GM10248 (cell line): ENCODE measurements around the gene EPHA6.

Source experiments
- CTCF ChIA-PET: fragments of 300-600 bp; sonication (Branson Sonifier 250); formaldehyde crosslinking; extraction: SDS; loops from one replicate; lab custom pipeline; 2021; ENCODE audit warnings: antibody characterized with exemption; lab: Yijun Ruan, JAX
- POLR2A ChIA-PET: fragments of 350-650 bp; sonication (Branson Sonifier 250); formaldehyde crosslinking; extraction: SDS; loops from one replicate; lab custom pipeline; 2020; ENCODE audit warnings: antibody characterized with exemption; lab: Yijun Ruan, JAX
- DNase-seq: peaks from one replicate; pipeline ENCODE4 v3.0.0; 2012; ENCODE audit errors: extremely low spot score
- TF ChIP-seq, protein P1 (sequence below): IDR thresholded peaks from 2 replicates; pipeline ENCODE4 v1.5.1; 2012; ENCODE audit warnings: mild to moderate bottlenecking, low read depth; ENCODE audit errors: extremely low read depth, missing control alignments, control extremely low read depth

The EPHA6 gene

DNA sequence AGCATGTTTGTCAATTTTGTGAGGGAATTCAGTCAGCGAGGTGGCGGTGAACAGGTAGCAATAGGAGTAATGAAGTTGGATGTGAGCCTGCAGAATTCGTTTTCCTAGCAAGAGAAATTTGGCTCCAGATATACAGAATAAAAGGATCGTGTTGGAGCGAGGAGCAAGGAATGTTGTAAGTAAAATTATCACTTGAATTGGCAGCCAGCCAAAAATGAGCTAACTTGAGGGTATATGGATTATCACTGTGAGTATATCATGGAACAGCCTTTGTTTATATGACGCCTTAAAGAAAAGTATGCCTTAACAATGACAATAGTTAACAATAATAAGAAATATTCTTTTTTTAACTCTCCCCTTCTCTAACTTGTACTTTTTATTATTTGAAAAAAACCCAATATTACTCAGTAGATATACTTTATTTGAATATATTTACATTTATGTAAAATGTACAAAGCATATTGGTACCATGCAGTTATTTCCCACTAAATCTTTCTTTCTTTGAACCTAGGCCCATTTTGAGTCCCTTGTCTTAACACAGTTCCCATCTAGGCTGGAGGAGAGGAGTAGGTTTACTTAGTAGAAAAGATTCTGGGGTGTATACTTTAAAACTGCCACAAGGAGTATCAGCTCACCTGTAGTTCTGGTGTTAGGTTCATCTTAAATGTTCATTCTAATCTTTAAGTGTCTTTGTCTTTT, 29.3 kb downstream of the EPHA6 start:
- no peak for DNase-seq
- CTCF ChIA-PET = interaction anchor here (1.3 kb wide), 1 partner anchor 10 kb away, joined by 3 read pairs; no protein-coding TSS in a partner anchor
- TF ChIP-seq, protein P1, sequence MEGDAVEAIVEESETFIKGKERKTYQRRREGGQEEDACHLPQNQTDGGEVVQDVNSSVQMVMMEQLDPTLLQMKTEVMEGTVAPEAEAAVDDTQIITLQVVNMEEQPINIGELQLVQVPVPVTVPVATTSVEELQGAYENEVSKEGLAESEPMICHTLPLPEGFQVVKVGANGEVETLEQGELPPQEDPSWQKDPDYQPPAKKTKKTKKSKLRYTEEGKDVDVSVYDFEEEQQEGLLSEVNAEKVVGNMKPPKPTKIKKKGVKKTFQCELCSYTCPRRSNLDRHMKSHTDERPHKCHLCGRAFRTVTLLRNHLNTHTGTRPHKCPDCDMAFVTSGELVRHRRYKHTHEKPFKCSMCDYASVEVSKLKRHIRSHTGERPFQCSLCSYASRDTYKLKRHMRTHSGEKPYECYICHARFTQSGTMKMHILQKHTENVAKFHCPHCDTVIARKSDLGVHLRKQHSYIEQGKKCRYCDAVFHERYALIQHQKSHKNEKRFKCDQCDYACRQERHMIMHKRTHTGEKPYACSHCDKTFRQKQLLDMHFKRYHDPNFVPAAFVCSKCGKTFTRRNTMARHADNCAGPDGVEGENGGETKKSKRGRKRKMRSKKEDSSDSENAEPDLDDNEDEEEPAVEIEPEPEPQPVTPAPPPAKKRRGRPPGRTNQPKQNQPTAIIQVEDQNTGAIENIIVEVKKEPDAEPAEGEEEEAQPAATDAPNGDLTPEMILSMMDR = no peak
- POLR2A ChIA-PET = no interaction called here

- ChIA-PET POLR2A (no interaction called here), CTCF (no interaction called here)
- DNase-seq = no peak
- TF ChIP-seq, protein P1 = no peak
Measured at GRCh38 chr3:96844204-96844514, 29.8 kb downstream of the EPHA6 start.

- DNase-seq = no peak
- ChIA-PET CTCF (interaction anchor here (1.7 kb wide), 1 partner anchor 9 kb away, joined by 3 read pairs; no protein-coding TSS in a partner anchor), POLR2A (no interaction called here)
- TF ChIP-seq, protein P1 = no peak
Measured at GRCh38 chr3:96852849-96853248, 38.5 kb downstream of the EPHA6 start.

- DNase-seq = no peak
- POLR2A ChIA-PET = no interaction called here
- CTCF ChIA-PET = interaction anchor here (0.9 kb wide), 1 partner anchor 858 kb away, joined by 3 read pairs; no protein-coding TSS in a partner anchor
- TF ChIP-seq, protein P1 = no peak
Measured at GRCh38 chr3:96860882-96861281, 46.5 kb downstream of the EPHA6 start.

- ChIA-PET CTCF (interaction anchor here (1.0 to 2.0 kb wide), 9 partner anchors 9 to 1158 kb away, joined by 3 to 10 read pairs (median 4); no protein-coding TSS in a partner anchor), POLR2A (no interaction called here)
- DNase-seq = peak; percentile 3
- TF ChIP-seq, protein P1 = peak; percentile 66
Measured at GRCh38 chr3:96863129-96863740, 48.8 kb downstream of the EPHA6 start.

DNA sequence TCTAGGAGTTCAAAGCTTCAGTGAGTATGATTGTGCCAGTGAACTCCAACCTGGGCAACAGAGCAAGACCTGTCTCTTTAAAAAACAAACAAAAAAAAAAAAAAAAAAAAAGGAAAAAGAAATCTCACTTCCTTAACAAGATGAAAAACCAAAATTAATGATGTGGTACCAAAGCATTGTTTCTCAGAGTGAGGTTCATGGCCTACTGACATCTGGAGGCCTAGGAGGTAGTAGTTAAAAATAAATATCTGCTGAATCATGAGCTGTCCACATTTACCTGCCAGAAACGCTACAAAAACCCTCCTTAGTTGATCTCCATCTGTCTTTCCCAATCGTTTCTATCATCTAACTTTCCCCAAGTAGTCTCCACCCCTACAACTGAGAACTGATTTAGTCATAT, 51.2 kb downstream of the EPHA6 start:
- POLR2A ChIA-PET = no interaction called here
- CTCF ChIA-PET = no interaction called here
- TF ChIP-seq, protein P1 = no peak
- DNase-seq = no peak
